Measurements from ENCODE around the gene TRAF4. TPM values are rescaled to one million over a fixed set of nuclear protein-coding genes. Genes with fewer than 3 reads are reported as not detected.
A peak's percentile ranks its signal among the peaks of the same experiment; 100 is the strongest.

The TRAF4 gene
- total RNA-seq, 1 donor from 2014 or later, result 143 TPM

DNA sequence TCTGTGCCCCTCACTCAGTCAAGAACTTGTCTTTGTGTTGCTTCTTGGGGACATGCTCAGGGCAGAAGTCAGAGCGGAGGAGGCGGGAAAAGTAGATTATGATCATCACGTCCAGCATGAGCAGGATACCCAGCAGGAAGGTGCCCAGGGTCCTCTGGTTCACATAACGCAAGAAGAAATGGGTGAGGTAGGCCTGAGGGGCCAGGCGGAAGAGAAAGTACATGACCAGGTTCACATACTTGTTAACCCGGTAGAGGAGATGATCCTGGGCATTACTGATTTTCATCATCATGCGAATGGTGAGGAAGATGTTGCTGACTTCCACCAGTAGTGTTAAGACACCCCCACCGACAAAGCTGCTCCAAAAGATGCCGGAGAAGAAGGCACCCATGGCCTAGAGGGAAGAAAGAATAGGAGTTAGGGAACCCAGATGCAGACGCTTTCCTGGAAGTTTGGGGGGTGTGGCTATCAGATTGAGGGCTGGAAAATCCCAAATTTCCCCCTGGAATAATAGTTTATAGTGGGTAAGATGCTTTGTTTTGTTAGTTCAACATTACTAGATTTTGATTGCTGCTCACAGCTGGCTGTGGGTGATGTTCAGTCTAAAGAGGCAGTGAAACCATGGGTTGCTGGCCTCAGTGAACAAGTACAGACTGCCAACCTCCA lies 19.2 kb upstream of the TRAF4 start:
- peak overlapping the region; percentile 98 for H3K4me2 ChIP-seq (ENCODE audit: low read length)
- peak overlapping the region; percentile 90 for H3K27ac Mint-ChIP-seq (ENCODE audit: unreplicated experiment)
- peak overlapping the region; percentile 99 for H3K4me3 Mint-ChIP-seq (ENCODE audit: unreplicated experiment)
- peak overlapping the region; percentile 59 for H3K4me3 ChIP-seq (ENCODE audit: insufficient read depth, low read depth, low read length)
- H3K27me3 ChIP-seq (ENCODE audit: insufficient read depth, low read length), result no peaks in the 10 kb centered on the region
- peaks cover 37% of the 10 kb centered on the region for H3K4me1 Mint-ChIP-seq (ENCODE audit: low read depth, unreplicated experiment)
- peak overlapping the region; percentile 80 for H3K9ac ChIP-seq (ENCODE audit: low read length)
- no peaks in the 10 kb centered on the region for H3K27me3 Mint-ChIP-seq (ENCODE audit: low read depth, unreplicated experiment)
- peaks cover 48% of the 10 kb centered on the region for H3K4me1 ChIP-seq (ENCODE audit: insufficient read depth, low read length)
- no peaks in the 10 kb centered on the region for H3K9me3 ChIP-seq (ENCODE audit: insufficient read depth, low read depth, low read length)
- H3K27ac ChIP-seq (ENCODE audit: low read depth, low read length), result peak overlapping the region; percentile 51
- TF ChIP-seq EZH2 (IDR thresholded peaks at IDR 0.05; ENCODE audit: insufficient read depth, low read length), result no peak
- TF ChIP-seq, protein P1, sequence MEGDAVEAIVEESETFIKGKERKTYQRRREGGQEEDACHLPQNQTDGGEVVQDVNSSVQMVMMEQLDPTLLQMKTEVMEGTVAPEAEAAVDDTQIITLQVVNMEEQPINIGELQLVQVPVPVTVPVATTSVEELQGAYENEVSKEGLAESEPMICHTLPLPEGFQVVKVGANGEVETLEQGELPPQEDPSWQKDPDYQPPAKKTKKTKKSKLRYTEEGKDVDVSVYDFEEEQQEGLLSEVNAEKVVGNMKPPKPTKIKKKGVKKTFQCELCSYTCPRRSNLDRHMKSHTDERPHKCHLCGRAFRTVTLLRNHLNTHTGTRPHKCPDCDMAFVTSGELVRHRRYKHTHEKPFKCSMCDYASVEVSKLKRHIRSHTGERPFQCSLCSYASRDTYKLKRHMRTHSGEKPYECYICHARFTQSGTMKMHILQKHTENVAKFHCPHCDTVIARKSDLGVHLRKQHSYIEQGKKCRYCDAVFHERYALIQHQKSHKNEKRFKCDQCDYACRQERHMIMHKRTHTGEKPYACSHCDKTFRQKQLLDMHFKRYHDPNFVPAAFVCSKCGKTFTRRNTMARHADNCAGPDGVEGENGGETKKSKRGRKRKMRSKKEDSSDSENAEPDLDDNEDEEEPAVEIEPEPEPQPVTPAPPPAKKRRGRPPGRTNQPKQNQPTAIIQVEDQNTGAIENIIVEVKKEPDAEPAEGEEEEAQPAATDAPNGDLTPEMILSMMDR (IDR thresholded peaks at IDR 0.05; ENCODE audit: insufficient read depth, low read depth, low read length), result no peak
- FAIRE-seq, result no peak
- peaks cover 43% of the 10 kb centered on the region for H3K79me2 ChIP-seq (ENCODE audit: insufficient read depth, low read length)
- H3K36me3 Mint-ChIP-seq (ENCODE audit: low read depth, unreplicated experiment), result peaks cover 10% of the 10 kb centered on the region
- H3K9me3 Mint-ChIP-seq (ENCODE audit: unreplicated experiment), result no peaks in the 10 kb centered on the region
- H4K20me1 ChIP-seq (ENCODE audit: insufficient read depth, low read length), result peaks cover 55% of the 10 kb centered on the region
- H2AFZ ChIP-seq (ENCODE audit: low read depth, low read length), result no peak overlapping the region
- no peak for DNase-seq (ENCODE audit: low read depth)
- H3K36me3 ChIP-seq (ENCODE audit: insufficient read depth, low read length), result peaks cover 36% of the 10 kb centered on the region

DNA sequence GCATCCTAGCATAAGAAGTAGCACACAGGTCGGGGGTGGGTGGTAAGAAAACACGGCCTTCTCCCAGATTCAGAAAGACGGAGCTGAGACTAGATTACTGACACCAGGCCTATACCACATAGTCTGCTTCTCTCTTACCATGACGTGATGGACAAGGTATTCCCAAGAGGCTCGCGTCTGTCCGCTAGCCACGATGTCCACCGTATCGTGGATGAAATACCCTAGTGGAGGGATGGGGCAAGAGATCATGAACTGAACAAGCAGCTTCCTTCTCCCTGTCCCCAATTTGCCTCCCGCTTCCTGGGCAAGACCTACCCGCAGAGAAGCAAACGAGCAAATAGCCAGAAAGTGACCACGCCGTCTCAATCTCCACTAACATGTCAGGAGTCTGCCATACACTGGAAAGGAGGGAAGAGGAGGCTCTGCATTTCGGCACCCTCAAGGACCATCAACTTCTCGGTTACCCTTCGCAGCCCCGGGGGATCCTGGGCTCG lies 18.6 kb upstream of the TRAF4 start:
- Mint-ChIP-seq H3K4me3 (ENCODE audit: unreplicated experiment) (peak overlapping the region; percentile 99), H3K27ac (ENCODE audit: unreplicated experiment) (peak overlapping the region; percentile 90), H3K4me1 (ENCODE audit: low read depth, unreplicated experiment) (peaks cover 37% of the 10 kb centered on the region), H3K9me3 (ENCODE audit: unreplicated experiment) (no peaks in the 10 kb centered on the region), H3K36me3 (ENCODE audit: low read depth, unreplicated experiment) (peaks cover 10% of the 10 kb centered on the region), H3K27me3 (ENCODE audit: low read depth, unreplicated experiment) (no peaks in the 10 kb centered on the region)
- DNase-seq (ENCODE audit: low read depth), result peak; percentile 63
- peaks cover 53% of the 10 kb centered on the region for H4K20me1 ChIP-seq (ENCODE audit: insufficient read depth, low read length)
- H3K4me2 ChIP-seq (ENCODE audit: low read length), result peak overlapping the region; percentile 98
- H3K36me3 ChIP-seq (ENCODE audit: insufficient read depth, low read length), result peaks cover 36% of the 10 kb centered on the region
- no peak for TF ChIP-seq EZH2 (IDR thresholded peaks at IDR 0.05; ENCODE audit: insufficient read depth, low read length)
- TF ChIP-seq, protein P1 (IDR thresholded peaks at IDR 0.05; ENCODE audit: insufficient read depth, low read depth, low read length), result no peak
- peaks cover 37% of the 10 kb centered on the region for H3K79me2 ChIP-seq (ENCODE audit: insufficient read depth, low read length)
- peak overlapping the region; percentile 59 for H3K4me3 ChIP-seq (ENCODE audit: insufficient read depth, low read depth, low read length)
- no peak for FAIRE-seq
- H3K9me3 ChIP-seq (ENCODE audit: insufficient read depth, low read depth, low read length), result no peaks in the 10 kb centered on the region
- H3K27ac ChIP-seq (ENCODE audit: low read depth, low read length), result peak overlapping the region; percentile 51
- H3K9ac ChIP-seq (ENCODE audit: low read length), result peak overlapping the region; percentile 80
- peaks cover 48% of the 10 kb centered on the region for H3K4me1 ChIP-seq (ENCODE audit: insufficient read depth, low read length)
- H3K27me3 ChIP-seq (ENCODE audit: insufficient read depth, low read length), result no peaks in the 10 kb centered on the region
- H2AFZ ChIP-seq (ENCODE audit: low read depth, low read length), result no peak overlapping the region
